Osteocyte (in vitro differentiated cells): ENCODE measurements around the gene FGF4. TPM values are rescaled to one million over a fixed set of nuclear protein-coding genes. Genes with fewer than 3 reads are reported as not detected.

Experiments
- DNase-seq: peaks from one replicate; pipeline ENCODE4 v3.0.0; 2021; ENCODE audit warnings: mixed read lengths; ENCODE audit not compliant: unreplicated experiment; ENCODE audit errors: extremely low spot score
- H3K27ac Mint-ChIP-seq: one replicate; pipeline ENCODE4 v1.8.0; 2021; ENCODE audit warnings: mild to moderate bottlenecking, mixed read lengths; ENCODE audit not compliant: unreplicated experiment
- H3K27me3 Mint-ChIP-seq: one replicate; pipeline ENCODE4 v1.8.0; 2021; ENCODE audit warnings: mixed read lengths; ENCODE audit not compliant: unreplicated experiment
- H3K36me3 Mint-ChIP-seq: one replicate; pipeline ENCODE4 v1.8.0; 2021; ENCODE audit warnings: mixed read lengths; ENCODE audit not compliant: unreplicated experiment
- H3K4me1 Mint-ChIP-seq: one replicate; pipeline ENCODE4 v1.8.0; 2021; ENCODE audit warnings: mixed read lengths; ENCODE audit not compliant: unreplicated experiment
- H3K4me3 Mint-ChIP-seq: one replicate; pipeline ENCODE4 v1.8.0; 2021; ENCODE audit warnings: mild to moderate bottlenecking, moderate library complexity, mixed read lengths; ENCODE audit not compliant: unreplicated experiment
- H3K9me3 Mint-ChIP-seq: one replicate; pipeline ENCODE4 v1.8.0; 2021; ENCODE audit warnings: mixed read lengths; ENCODE audit not compliant: unreplicated experiment
- CTCF ChIP-seq: fragments of 200-600 bp; sonication (generic); IDR thresholded peaks from 2 replicates; pipeline ENCODE4 v1.5.0; 2021; ENCODE audit warnings: antibody characterized with exemption, mild to moderate bottlenecking, moderate library complexity
- total RNA-seq: library from RNA; stranded (reverse); gene quantifications from 2 replicates; pipeline ENCODE4 v1.2.1, GENCODE V29; 2021

Gene FGF4
- total RNA-seq, 1 donor from 2014 or later: 0.40 TPM

DNA sequence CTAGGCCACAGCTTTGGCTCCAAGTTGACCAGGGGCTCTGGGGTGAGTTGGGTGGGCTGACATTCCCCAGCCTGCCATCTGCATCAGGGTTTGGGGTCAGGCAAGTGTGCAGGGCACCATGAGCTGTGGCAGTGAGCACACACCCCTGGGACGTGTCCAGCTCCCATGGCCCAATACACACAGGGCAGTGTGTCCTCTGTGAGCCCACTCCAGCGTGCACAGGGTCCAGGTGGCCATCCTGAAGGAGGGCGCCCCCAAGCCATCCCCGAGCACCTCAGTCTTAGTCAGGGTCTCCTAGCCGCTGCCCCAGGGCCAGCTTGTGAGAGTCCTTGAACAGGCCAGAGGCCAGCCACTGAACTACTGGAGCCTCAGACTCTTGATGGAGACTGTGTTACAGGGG, 45.3 kb upstream of the FGF4 start:
- peaks cover 49% of the 10 kb centered on the region for H3K27me3 Mint-ChIP-seq
- DNase-seq: no peak
- H3K36me3 Mint-ChIP-seq: no peaks in the 10 kb centered on the region
- peaks cover 3% of the 10 kb centered on the region for H3K4me1 Mint-ChIP-seq
- no peak overlapping the region for H3K4me3 Mint-ChIP-seq
- H3K27ac Mint-ChIP-seq: no peak overlapping the region
- TF ChIP-seq CTCF: no peak
- no peaks in the 10 kb centered on the region for H3K9me3 Mint-ChIP-seq

DNA sequence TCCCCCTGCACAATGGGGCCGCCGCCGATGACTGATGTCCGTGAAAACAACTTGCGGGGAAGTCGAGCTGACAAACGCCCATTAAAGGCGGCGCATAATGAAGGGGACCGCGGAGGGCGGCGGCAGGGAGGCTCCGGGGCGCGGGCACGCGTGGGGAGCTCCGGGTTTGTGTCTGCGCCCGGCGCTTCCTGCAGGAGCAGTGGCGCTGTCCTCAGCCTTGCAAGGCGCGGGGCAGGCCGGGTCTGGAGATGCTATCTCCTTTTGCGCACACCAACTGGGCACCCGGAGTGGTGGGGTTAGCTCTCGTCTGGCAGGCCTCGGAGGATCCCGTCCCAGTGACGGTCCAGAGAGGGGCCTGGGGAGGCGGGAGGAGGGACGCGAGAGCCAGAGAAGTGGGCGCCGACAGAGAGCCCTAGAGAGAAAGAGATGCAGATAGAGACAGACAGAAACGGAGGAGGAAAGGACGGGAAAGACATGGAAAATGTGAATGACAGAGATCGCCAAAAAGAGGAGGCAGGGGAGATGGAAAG, 44.5 kb upstream of the FGF4 start:
- Mint-ChIP-seq H3K27ac (no peak overlapping the region), H3K4me1 (peaks cover 3% of the 10 kb centered on the region), H3K36me3 (no peaks in the 10 kb centered on the region), H3K4me3 (no peak overlapping the region), H3K9me3 (no peaks in the 10 kb centered on the region), H3K27me3 (peaks cover 53% of the 10 kb centered on the region)
- TF ChIP-seq CTCF: no peak
- DNase-seq: no peak

DNA sequence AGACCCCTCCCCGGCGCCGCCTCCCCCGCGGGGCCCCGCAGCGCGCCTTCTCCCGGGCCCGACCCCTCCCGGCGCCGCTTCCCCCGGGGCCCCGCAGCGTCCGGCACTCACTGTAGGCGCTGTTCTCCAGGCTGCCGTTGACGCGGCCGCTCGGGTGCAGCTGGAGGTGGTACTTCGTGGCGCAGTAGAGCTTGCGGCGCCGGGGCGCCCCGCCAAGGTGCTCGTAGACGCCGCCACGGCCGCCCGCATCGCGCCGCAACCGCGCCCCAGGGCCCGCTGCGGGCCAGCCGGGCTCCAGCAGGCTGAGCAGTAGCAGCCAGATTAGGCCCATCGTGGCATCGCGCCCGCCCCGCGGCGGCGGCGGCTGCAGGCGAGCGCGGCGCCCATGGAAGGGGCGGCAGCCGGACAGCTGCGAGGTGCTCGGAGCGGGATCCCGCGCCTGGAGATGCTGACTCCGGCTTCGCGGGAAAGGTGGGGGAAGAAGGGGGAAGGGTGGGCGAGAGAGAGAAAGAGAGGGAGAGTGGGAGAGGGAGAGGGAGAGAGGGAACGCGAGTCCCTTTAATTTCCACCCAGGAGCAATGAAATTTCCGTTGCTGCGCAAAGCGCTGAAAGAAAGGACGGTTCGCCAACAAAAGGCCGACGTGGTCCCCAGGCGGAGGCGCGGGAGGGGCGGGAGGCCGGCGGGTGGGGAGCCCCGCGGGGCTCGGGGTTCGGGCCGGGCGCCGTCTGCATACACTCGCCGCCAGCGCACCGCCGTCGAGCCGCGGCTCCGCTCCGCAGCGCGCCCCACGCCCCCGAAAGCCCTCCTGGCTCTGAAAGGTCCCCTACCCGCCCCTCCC, 43.7 kb upstream of the FGF4 start, which contains the start of gene FGF3:
Gene FGF3 (minus strand): TSS at position 814 of the 839 bp plus-strand sequence. CDS start 483 bp downstream, at position 331.
- no peak for TF ChIP-seq CTCF
- no peak for DNase-seq
- Mint-ChIP-seq H3K4me1 (peaks cover 3% of the 10 kb centered on the region), H3K27me3 (peaks cover 59% of the 10 kb centered on the region), H3K4me3 (peak within 1 kb of the TSS; percentile 56), H3K9me3 (no peaks in the 10 kb centered on the region), H3K36me3 (no peaks in the 10 kb centered on the region), H3K27ac (no peak within 1 kb of the TSS)

GRCh38 chr11:69818231-69818602, 43.1 kb upstream of the FGF4 start:
- DNase-seq: no peak
- H3K4me3 Mint-ChIP-seq: peak overlapping the region; percentile 56
- no peak overlapping the region for H3K27ac Mint-ChIP-seq
- H3K4me1 Mint-ChIP-seq: peaks cover 3% of the 10 kb centered on the region
- no peak for TF ChIP-seq CTCF
- H3K36me3 Mint-ChIP-seq: no peaks in the 10 kb centered on the region
- no peaks in the 10 kb centered on the region for H3K9me3 Mint-ChIP-seq
- H3K27me3 Mint-ChIP-seq: peaks cover 58% of the 10 kb centered on the region
